ENCODE results near the gene ZBTB7C. TPM values are rescaled to one million over a fixed set of nuclear protein-coding genes. Genes with fewer than 3 reads are reported as not detected.

The ZBTB7C gene
- polyA plus RNA-seq, 2 of the 4 experiments (the other 2 are of a cell fraction): 0.10 to 0.12 TPM

DNA sequence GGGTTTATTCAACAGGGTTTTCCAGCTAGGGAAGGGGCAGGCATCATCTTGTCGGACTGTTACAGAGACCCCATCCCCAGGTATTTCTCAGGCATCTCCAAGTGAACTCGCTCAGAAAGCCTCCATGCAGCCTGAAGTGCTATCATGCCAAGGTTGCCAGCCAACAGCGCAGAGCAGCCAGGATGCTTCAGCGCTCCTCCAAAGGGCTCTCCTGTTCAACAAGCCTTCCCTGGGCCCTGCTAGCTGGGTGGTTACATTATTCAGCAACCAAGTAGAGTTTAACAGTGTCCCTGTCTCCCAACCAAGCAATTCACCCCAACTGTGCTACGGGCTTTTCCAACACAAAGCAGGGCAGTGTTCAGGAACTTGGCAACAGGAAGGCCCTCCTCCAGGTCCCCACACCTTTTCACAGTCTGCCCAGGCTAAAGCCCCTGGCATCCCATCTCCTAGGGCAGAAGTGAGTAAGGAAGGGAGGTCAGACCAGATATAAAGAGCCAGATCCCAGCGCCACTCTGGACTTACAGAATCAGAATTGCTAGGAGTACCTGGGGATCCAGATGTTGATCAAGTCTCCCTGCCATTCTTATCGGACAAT is 52.9 kb downstream of the ZBTB7C start:
- Histone ChIP-seq H3K4me3 (no peak overlapping the region), H3K4me1 (no peaks in the 10 kb centered on the region), H3K9me3 (no peaks in the 10 kb centered on the region), H3K27ac (no peak overlapping the region), H3K4me2 (no peak overlapping the region)
- WGBS (ENCODE audit: missing lambda C conversion rate): 52% methylated on average over 7 of the region's 7 CpGs
- POLR2A ChIA-PET: no interaction called here
- CTCF ChIA-PET: no interaction called here
- no peak for DNase-seq (ENCODE audit: low read depth in 1 of 2, low spot score in 1 of 2)
- ATAC-seq: no peak
- FAIRE-seq: no peak
- TF ChIP-seq HDAC2 (IDR thresholded peaks at IDR 0.05) (no peak), RARB (CRISPR knock-in tag; IDR thresholded peaks at IDR 0.05) (no peak), BHLHE40 (IDR thresholded peaks at IDR 0.05; ENCODE audit: low read depth, low read length) (no peak), PBX3 (IDR thresholded peaks at IDR 0.05) (no peak), HOXB13 (CRISPR knock-in tag; IDR thresholded peaks at IDR 0.05; ENCODE audit: low read depth) (no peak), TP53 (CRISPR knock-in tag; IDR thresholded peaks at IDR 0.05) (no peak), TFCP2L1 (CRISPR knock-in tag; IDR thresholded peaks at IDR 0.05) (no peak), CHD4 (IDR thresholded peaks at IDR 0.05; ENCODE audit: borderline replicate concordance) (no peak), SREBF2 (IDR thresholded peaks at IDR 0.05) (no peak), POLR2AphosphoS2 (conservative IDR thresholded peaks at IDR 0.05; ENCODE audit: low read length) (no peak)
- TF ChIP-seq, protein P1, sequence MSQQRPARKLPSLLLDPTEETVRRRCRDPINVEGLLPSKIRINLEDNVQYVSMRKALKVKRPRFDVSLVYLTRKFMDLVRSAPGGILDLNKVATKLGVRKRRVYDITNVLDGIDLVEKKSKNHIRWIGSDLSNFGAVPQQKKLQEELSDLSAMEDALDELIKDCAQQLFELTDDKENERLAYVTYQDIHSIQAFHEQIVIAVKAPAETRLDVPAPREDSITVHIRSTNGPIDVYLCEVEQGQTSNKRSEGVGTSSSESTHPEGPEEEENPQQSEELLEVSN (IDR thresholded peaks at IDR 0.05; ENCODE audit: borderline replicate concordance, low read depth): no peak
- TF ChIP-seq, protein P2, sequence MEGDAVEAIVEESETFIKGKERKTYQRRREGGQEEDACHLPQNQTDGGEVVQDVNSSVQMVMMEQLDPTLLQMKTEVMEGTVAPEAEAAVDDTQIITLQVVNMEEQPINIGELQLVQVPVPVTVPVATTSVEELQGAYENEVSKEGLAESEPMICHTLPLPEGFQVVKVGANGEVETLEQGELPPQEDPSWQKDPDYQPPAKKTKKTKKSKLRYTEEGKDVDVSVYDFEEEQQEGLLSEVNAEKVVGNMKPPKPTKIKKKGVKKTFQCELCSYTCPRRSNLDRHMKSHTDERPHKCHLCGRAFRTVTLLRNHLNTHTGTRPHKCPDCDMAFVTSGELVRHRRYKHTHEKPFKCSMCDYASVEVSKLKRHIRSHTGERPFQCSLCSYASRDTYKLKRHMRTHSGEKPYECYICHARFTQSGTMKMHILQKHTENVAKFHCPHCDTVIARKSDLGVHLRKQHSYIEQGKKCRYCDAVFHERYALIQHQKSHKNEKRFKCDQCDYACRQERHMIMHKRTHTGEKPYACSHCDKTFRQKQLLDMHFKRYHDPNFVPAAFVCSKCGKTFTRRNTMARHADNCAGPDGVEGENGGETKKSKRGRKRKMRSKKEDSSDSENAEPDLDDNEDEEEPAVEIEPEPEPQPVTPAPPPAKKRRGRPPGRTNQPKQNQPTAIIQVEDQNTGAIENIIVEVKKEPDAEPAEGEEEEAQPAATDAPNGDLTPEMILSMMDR (IDR thresholded peaks at IDR 0.05): no peak

DNA sequence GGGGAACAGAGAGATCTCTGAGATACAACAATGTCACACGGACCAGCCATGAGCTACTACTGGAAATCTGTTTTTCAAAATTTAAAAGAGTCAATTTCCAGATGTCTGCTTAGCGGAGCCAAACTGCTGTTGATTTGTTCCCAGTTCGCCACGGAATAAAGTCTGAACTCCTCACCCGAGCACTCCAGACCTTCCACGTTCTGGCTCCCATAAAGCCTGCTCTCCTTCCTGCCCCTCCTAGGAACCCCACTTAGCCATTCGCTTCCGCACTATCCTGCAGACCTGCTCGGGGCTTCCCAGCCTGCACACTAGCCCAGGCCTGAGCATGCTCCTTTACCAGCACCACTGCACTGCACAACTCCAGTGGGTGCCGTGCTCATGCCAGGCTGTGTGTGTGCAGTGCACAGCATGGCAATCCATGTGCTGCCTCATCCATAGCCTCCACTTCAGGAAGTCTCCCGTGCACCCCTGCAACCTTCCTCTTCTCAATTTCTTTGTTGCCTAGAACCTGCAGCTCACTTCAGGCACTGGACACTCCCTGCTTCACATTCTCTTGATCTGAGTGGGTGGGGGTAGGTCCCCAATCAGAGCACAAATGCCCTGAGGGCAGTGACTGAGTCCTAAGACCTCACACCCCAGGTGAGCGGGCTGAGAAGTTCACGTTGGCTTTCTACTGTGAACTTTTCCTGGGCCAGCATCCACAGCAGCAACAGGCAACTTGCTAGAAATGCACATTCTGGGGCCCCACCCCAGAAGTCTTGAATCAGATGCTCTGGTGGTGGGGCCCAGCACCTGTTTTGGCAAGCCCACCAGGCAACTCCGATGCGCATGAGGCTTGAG is 53.7 kb downstream of the ZBTB7C start:
- no peaks in the 10 kb centered on the region for H3K9me3 ChIP-seq
- ChIA-PET CTCF (no interaction called here), POLR2A (no interaction called here)
- no peak for TF ChIP-seq EHF (CRISPR knock-in tag; IDR thresholded peaks at IDR 0.05)
- no peak for TF ChIP-seq FOSL2 (IDR thresholded peaks at IDR 0.05)
- TF ChIP-seq FOSL2 (CRISPR knock-in tag; IDR thresholded peaks at IDR 0.05): no peak
- TF ChIP-seq GATA3 (IDR thresholded peaks at IDR 0.05; ENCODE audit: borderline replicate concordance): no peak
- TF ChIP-seq KDM1A (IDR thresholded peaks at IDR 0.05; ENCODE audit: low read depth): no peak
- no peak for TF ChIP-seq TFCP2L1 (CRISPR knock-in tag; IDR thresholded peaks at IDR 0.05)
- no peak for TF ChIP-seq ESRRA (IDR thresholded peaks at IDR 0.05; ENCODE audit: borderline replicate concordance, low read length)
- TF ChIP-seq JUN (IDR thresholded peaks at IDR 0.05): no peak
- no peak for TF ChIP-seq NFE2L2 (conservative IDR thresholded peaks at IDR 0.05; ENCODE audit: low read length)
- no peak for TF ChIP-seq SREBF2 (IDR thresholded peaks at IDR 0.05)
- no peak for TF ChIP-seq JUNB (IDR thresholded peaks at IDR 0.05)
- no peak for TF ChIP-seq EP300 (IDR thresholded peaks at IDR 0.05)
- no peak for TF ChIP-seq BHLHE40 (IDR thresholded peaks at IDR 0.05; ENCODE audit: low read depth, low read length)
- no peak for TF ChIP-seq ZC3H11A (IDR thresholded peaks at IDR 0.05)
- no peak for TF ChIP-seq MAX (IDR thresholded peaks at IDR 0.05)
- TF ChIP-seq HES2 (IDR thresholded peaks at IDR 0.05): no peak
- no peak for TF ChIP-seq EHMT2 (IDR thresholded peaks at IDR 0.05; ENCODE audit: low read depth)
- TF ChIP-seq REST (IDR thresholded peaks at IDR 0.05): no peak
- TF ChIP-seq ELK1 (IDR thresholded peaks at IDR 0.05; ENCODE audit: low read depth, low read length): no peak
- no peak for TF ChIP-seq HOXB13 (CRISPR knock-in tag; IDR thresholded peaks at IDR 0.05; ENCODE audit: low read depth)
- no peak overlapping the region for H3K4me3 ChIP-seq
- FAIRE-seq (no peak), ATAC-seq (no peak), DNase-seq (ENCODE audit: low read depth in 1 of 2, low spot score in 1 of 2) (no peak)
- no peaks in the 10 kb centered on the region for H3K4me1 ChIP-seq
- H3K4me2 ChIP-seq: no peak overlapping the region
- 52% methylated on average over 15 of the region's 15 CpGs for WGBS (ENCODE audit: missing lambda C conversion rate)
- no peak overlapping the region for H3K27ac ChIP-seq

Measured in A549 (cell line).